Endodermal cell (in vitro differentiated cells): ENCODE measurements around the gene GYPA. TPM values are rescaled to one million over a fixed set of nuclear protein-coding genes. Genes with fewer than 3 reads are reported as not detected.

Experiments used
- DNase-seq: peaks from one replicate; pipeline ENCODE4 v3.0.0-alpha.2; 2017
- H3K27ac ChIP-seq: 2 replicates; pipeline ENCODE4 v1.5.1; 2013; ENCODE audit warnings: mild to moderate bottlenecking, low read depth, low read length, moderate library complexity
- H3K27me3 ChIP-seq: 2 replicates; pipeline ENCODE4 v1.6.1; 2013; ENCODE audit warnings: mild to moderate bottlenecking, low read length, moderate library complexity; ENCODE audit not compliant: insufficient read depth, control insufficient read depth, poor library complexity, severe bottlenecking
- H3K36me3 ChIP-seq: 2 replicates; pipeline ENCODE4 v1.7.0; 2013; ENCODE audit warnings: mild to moderate bottlenecking, low read length, moderate library complexity; ENCODE audit not compliant: control insufficient read depth, insufficient read depth
- H3K4me1 ChIP-seq: one replicate; pipeline ENCODE4 v1.7.0; 2013; ENCODE audit warnings: low read length; ENCODE audit not compliant: control insufficient read depth, insufficient read depth
- H3K4me3 ChIP-seq: 2 replicates; pipeline ENCODE4 v1.5.1; 2013; ENCODE audit warnings: mild to moderate bottlenecking, low read length, moderate library complexity
- H3K9ac ChIP-seq: 2 replicates; pipeline ENCODE4 v1.6.1; 2013; ENCODE audit warnings: mild to moderate bottlenecking, low read length, moderate library complexity; ENCODE audit not compliant: poor library complexity, severe bottlenecking; ENCODE audit errors: extremely low read depth
- H3K9me3 ChIP-seq: 2 replicates; pipeline ENCODE4 v1.6.1; 2013; ENCODE audit warnings: mild to moderate bottlenecking, low read length, moderate library complexity; ENCODE audit not compliant: control insufficient read depth
- H3K27ac Mint-ChIP-seq: 2 replicates; pipeline ENCODE4 v1.8.0; 2020; ENCODE audit warnings: mixed read lengths
- H3K27me3 Mint-ChIP-seq: 2 replicates; pipeline ENCODE4 v1.8.0; 2021; ENCODE audit warnings: mild to moderate bottlenecking, mixed read lengths; ENCODE audit not compliant: insufficient read depth
- H3K36me3 Mint-ChIP-seq: 2 replicates; pipeline ENCODE4 v1.8.0; 2020; ENCODE audit warnings: low read depth, mixed read lengths
- H3K4me1 Mint-ChIP-seq: 2 replicates; pipeline ENCODE4 v1.8.0; 2020; ENCODE audit warnings: mixed read lengths
- H3K4me3 Mint-ChIP-seq: 2 replicates; pipeline ENCODE4 v1.8.0; 2020; ENCODE audit warnings: mild to moderate bottlenecking, moderate library complexity, mixed read lengths
- H3K9me3 Mint-ChIP-seq: 2 replicates; pipeline ENCODE4 v1.8.0; 2020; ENCODE audit warnings: mild to moderate bottlenecking, mixed read lengths
- CTCF ChIP-seq: fragments of 200-600 bp; sonication (generic); conservative IDR thresholded peaks from 2 replicates; pipeline ENCODE4 v1.5.0; 2021; ENCODE audit warnings: antibody characterized with exemption, mild to moderate bottlenecking
- WGBS, 2 experiments: methylation state at CpG; one replicate each; pipeline versions ENCODE4 v1.1.5 to v1.1.7; 2013; ENCODE audit warnings: missing lambda C conversion rate in 2 of 2, mixed read lengths in 1 of 2; ENCODE audit not compliant: insufficient coverage in 1 of 2, insufficient read length in 1 of 2; 5-methylcytosine and 5-hydroxymethylcytosine counted together
- total RNA-seq, 2 donors: library from RNA; stranded (reverse); fragmentation: NEBNext Ultra II Directional in 1 of 2; extraction: Animal tissue kit (Norgen Biotek cat#: 25700) in 1 of 2; gene quantifications; 2 replicates in 1 of 2; 3 replicates in 1 of 2; pipeline ENCODE4 v1.2.1, GENCODE V29; 2021

The GYPA gene
- total RNA-seq, 2 donors from 2014 or later = 0.58 TPM; not detected in 1

GRCh38 chr4:144174401-144175067 lies 34.0 kb upstream of the GYPA start:
- Histone ChIP-seq H3K36me3 (no peaks in the 10 kb centered on the region), H3K4me1 (peaks cover 15% of the 10 kb centered on the region), H3K27me3 (no peaks in the 10 kb centered on the region), H3K4me3 (no peak overlapping the region), H3K9ac (no peak overlapping the region), H3K27ac (no peak overlapping the region), H3K9me3 (no peaks in the 10 kb centered on the region)
- DNase-seq = no peak
- Mint-ChIP-seq H3K4me3 (no peak overlapping the region), H3K27me3 (no peaks in the 10 kb centered on the region), H3K36me3 (no peaks in the 10 kb centered on the region), H3K27ac (no peak overlapping the region), H3K4me1 (peaks cover 36% of the 10 kb centered on the region), H3K9me3 (no peaks in the 10 kb centered on the region)
- 19 to 29% methylated on average over 2 to 5 of the region's 5 CpGs for WGBS, 2 experiments
- TF ChIP-seq CTCF = peak; percentile 78

GRCh38 chr4:144171697-144172096 lies 31.2 kb upstream of the GYPA start:
- Mint-ChIP-seq H3K4me3 (no peak overlapping the region), H3K9me3 (no peaks in the 10 kb centered on the region), H3K27me3 (no peaks in the 10 kb centered on the region), H3K36me3 (no peaks in the 10 kb centered on the region), H3K27ac (no peak overlapping the region), H3K4me1 (peaks cover 22% of the 10 kb centered on the region)
- DNase-seq = peak; percentile 46
- Histone ChIP-seq H3K27me3 (no peaks in the 10 kb centered on the region), H3K9ac (no peak overlapping the region), H3K36me3 (no peaks in the 10 kb centered on the region), H3K4me3 (no peak overlapping the region), H3K4me1 (peaks cover 10% of the 10 kb centered on the region), H3K9me3 (no peaks in the 10 kb centered on the region), H3K27ac (no peak overlapping the region)
- WGBS, 2 experiments = 84 to 100% methylated on average over 1 to 2 of the region's 2 CpGs
- TF ChIP-seq CTCF = no peak

- WGBS, 2 experiments = 80 to 96% methylated on average over 1 to 3 of the region's 3 CpGs
- DNase-seq = no peak
These were observed 28.7 kb upstream of the GYPA start for GRCh38 chr4:144169211-144169610.

More at GRCh38 chr4:144169211-144169610, 28.7 kb upstream of the GYPA start:
- Histone ChIP-seq H3K27ac (no peak overlapping the region), H3K4me1 (peaks cover 10% of the 10 kb centered on the region), H3K27me3 (no peaks in the 10 kb centered on the region), H3K36me3 (no peaks in the 10 kb centered on the region), H3K9ac (no peak overlapping the region), H3K4me3 (no peak overlapping the region), H3K9me3 (peaks cover under 1% of the 10 kb centered on the region)
- H3K27ac Mint-ChIP-seq = no peak overlapping the region
- H3K4me1 Mint-ChIP-seq = peaks cover 12% of the 10 kb centered on the region
- H3K36me3 Mint-ChIP-seq = no peaks in the 10 kb centered on the region
- H3K4me3 Mint-ChIP-seq = no peak overlapping the region
- no peaks in the 10 kb centered on the region for H3K27me3 Mint-ChIP-seq
- H3K9me3 Mint-ChIP-seq = no peaks in the 10 kb centered on the region
- no peak for TF ChIP-seq CTCF
